Activated CD4-positive, alpha-beta T cell treated with anti-CD3 and anti-CD28 coated beads, Interleukin-2, amount 50 U/mL, for 48 hours (primary cell): ENCODE results near the gene ARHGEF26.
A peak's percentile ranks its signal among the peaks of the same experiment; 100 is the strongest.

Experiments used
- DNase-seq, 2 experiments: peaks; one replicate each; pipeline ENCODE4 v3.0.0-alpha.2; 2020

The ARHGEF26 gene

GRCh38 chr3:154214306-154214705 lies 93.1 kb downstream of the ARHGEF26 start:
- DNase-seq: no peak

- DNase-seq: no peak
These were observed 96.5 kb downstream of the ARHGEF26 start for GRCh38 chr3:154217671-154218070.

GRCh38 chr3:154218728-154219127 lies 97.5 kb downstream of the ARHGEF26 start:
- no peak for DNase-seq

- no peak for DNase-seq
These were observed 99.3 kb downstream of the ARHGEF26 start for GRCh38 chr3:154220462-154220861.

GRCh38 chr3:154223519-154223918 lies 102.3 kb downstream of the ARHGEF26 start:
- no peak for DNase-seq

GRCh38 chr3:154224366-154224765 lies 103.2 kb downstream of the ARHGEF26 start:
- no peak for DNase-seq

GRCh38 chr3:154224866-154225265 lies 103.7 kb downstream of the ARHGEF26 start:
- no peak for DNase-seq

GRCh38 chr3:154225536-154225935 lies 104.3 kb downstream of the ARHGEF26 start:
- DNase-seq: no peak

GRCh38 chr3:154227531-154227930 lies 106.3 kb downstream of the ARHGEF26 start:
- no peak for DNase-seq

- DNase-seq: no peak
These were observed 107.5 kb downstream of the ARHGEF26 start for GRCh38 chr3:154228561-154229216.

- no peak for DNase-seq
These were observed 108.0 kb downstream of the ARHGEF26 start for GRCh38 chr3:154229217-154229590.

GRCh38 chr3:154235330-154235729 lies 114.1 kb downstream of the ARHGEF26 start:
- no peak for DNase-seq

- DNase-seq: no peak
These were observed 115.1 kb downstream of the ARHGEF26 start for GRCh38 chr3:154236331-154236730.

GRCh38 chr3:154240235-154240634 lies 119.0 kb downstream of the ARHGEF26 start:
- no peak for DNase-seq

GRCh38 chr3:154241496-154241895 lies 120.3 kb downstream of the ARHGEF26 start:
- DNase-seq: no peak

GRCh38 chr3:154242766-154243165 lies 121.6 kb downstream of the ARHGEF26 start:
- DNase-seq: no peak

- DNase-seq: no peak
These were observed 122.2 kb downstream of the ARHGEF26 start for GRCh38 chr3:154243353-154243752.

GRCh38 chr3:154244644-154245043 lies 123.5 kb downstream of the ARHGEF26 start:
- no peak for DNase-seq

GRCh38 chr3:154247806-154248415 lies 126.7 kb downstream of the ARHGEF26 start:
- no peak for DNase-seq

- no peak for DNase-seq
These were observed 129.1 kb downstream of the ARHGEF26 start for GRCh38 chr3:154250291-154250690.

- DNase-seq: no peak
These were observed 130.4 kb downstream of the ARHGEF26 start for GRCh38 chr3:154251610-154252009.

- peak; percentile 81 to 86 for DNase-seq
These were observed 131.8 kb downstream of the ARHGEF26 start for GRCh38 chr3:154252759-154253638.

GRCh38 chr3:154254527-154254926 lies 133.3 kb downstream of the ARHGEF26 start:
- DNase-seq: no peak

- DNase-seq: no peak
These were observed 152.2 kb downstream of the ARHGEF26 start for GRCh38 chr3:154273381-154273780.
